ENCODE measurements around the gene PERCC1.

The PERCC1 gene

GRCh38 chr16:1398826-1399581 lies 31.9 kb upstream of the PERCC1 start:
- H3K9ac ChIP-seq, result no peak overlapping the region
- TF ChIP-seq, protein P1, sequence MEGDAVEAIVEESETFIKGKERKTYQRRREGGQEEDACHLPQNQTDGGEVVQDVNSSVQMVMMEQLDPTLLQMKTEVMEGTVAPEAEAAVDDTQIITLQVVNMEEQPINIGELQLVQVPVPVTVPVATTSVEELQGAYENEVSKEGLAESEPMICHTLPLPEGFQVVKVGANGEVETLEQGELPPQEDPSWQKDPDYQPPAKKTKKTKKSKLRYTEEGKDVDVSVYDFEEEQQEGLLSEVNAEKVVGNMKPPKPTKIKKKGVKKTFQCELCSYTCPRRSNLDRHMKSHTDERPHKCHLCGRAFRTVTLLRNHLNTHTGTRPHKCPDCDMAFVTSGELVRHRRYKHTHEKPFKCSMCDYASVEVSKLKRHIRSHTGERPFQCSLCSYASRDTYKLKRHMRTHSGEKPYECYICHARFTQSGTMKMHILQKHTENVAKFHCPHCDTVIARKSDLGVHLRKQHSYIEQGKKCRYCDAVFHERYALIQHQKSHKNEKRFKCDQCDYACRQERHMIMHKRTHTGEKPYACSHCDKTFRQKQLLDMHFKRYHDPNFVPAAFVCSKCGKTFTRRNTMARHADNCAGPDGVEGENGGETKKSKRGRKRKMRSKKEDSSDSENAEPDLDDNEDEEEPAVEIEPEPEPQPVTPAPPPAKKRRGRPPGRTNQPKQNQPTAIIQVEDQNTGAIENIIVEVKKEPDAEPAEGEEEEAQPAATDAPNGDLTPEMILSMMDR (IDR thresholded peaks at IDR 0.05), result no peak
- H3K27me3 ChIP-seq (ENCODE audit: control insufficient read depth, insufficient read depth, low read length), result no peaks in the 10 kb centered on the region
- no peak overlapping the region for H3K4me3 ChIP-seq (ENCODE audit: low read depth, low read length)
- H3K36me3 ChIP-seq (ENCODE audit: control insufficient read depth, insufficient read depth, low read length), result no peaks in the 10 kb centered on the region
- H3K79me2 ChIP-seq, result peaks cover 8% of the 10 kb centered on the region
- H2AFZ ChIP-seq, result no peak overlapping the region
- no peak overlapping the region for H3K27ac ChIP-seq
- H3K4me2 ChIP-seq (ENCODE audit: low read length), result no peak overlapping the region
- H3K4me1 ChIP-seq, result no peaks in the 10 kb centered on the region
- no peaks in the 10 kb centered on the region for H3K9me3 ChIP-seq (ENCODE audit: control insufficient read depth, low read length)

DNA sequence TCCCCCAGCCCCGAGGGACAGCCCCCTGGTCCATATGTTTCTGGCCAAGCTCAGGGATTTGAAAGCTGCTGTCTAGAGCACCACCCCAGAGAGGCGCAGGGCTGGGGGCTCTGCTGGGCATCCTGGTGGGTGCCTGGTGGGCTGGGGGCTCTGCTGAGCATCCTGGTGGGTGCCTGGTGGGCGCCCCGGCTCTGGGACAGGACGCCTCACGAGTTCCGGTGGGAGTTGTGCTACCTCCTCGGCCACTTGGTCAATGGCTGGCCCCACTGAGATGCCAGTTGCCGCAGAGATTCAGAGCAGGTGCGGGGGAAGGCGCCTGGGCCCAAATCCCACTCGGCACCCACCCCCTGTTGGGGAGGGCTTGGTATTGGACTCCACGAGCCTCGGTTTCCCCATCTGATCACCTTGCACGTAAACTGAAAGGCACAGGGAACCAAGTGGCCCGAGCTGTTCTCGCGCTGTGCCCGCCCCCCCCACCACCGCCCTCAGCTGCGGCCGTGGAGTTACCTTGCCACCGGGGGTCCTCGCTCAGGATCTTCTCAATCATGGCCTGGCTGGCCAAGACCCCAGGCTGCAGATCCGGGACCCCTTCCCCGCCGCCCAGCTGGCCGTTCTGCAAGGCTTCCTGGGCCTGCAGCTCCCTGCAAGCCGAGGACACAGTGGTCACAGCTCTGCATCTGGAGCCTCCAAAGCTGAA lies 29.7 kb upstream of the PERCC1 start:
- H3K9me3 ChIP-seq (ENCODE audit: control insufficient read depth, low read length), result no peaks in the 10 kb centered on the region
- H3K9ac ChIP-seq, result no peak overlapping the region
- H3K4me3 ChIP-seq (ENCODE audit: low read depth, low read length), result no peak overlapping the region
- peaks cover 9% of the 10 kb centered on the region for H3K79me2 ChIP-seq
- no peaks in the 10 kb centered on the region for H3K27me3 ChIP-seq (ENCODE audit: control insufficient read depth, insufficient read depth, low read length)
- no peak overlapping the region for H3K27ac ChIP-seq
- H3K4me1 ChIP-seq, result no peaks in the 10 kb centered on the region
- H3K36me3 ChIP-seq (ENCODE audit: control insufficient read depth, insufficient read depth, low read length), result no peaks in the 10 kb centered on the region
- no peak overlapping the region for H2AFZ ChIP-seq
- TF ChIP-seq, protein P1 (IDR thresholded peaks at IDR 0.05), result no peak
- no peak overlapping the region for H3K4me2 ChIP-seq (ENCODE audit: low read length)

DNA sequence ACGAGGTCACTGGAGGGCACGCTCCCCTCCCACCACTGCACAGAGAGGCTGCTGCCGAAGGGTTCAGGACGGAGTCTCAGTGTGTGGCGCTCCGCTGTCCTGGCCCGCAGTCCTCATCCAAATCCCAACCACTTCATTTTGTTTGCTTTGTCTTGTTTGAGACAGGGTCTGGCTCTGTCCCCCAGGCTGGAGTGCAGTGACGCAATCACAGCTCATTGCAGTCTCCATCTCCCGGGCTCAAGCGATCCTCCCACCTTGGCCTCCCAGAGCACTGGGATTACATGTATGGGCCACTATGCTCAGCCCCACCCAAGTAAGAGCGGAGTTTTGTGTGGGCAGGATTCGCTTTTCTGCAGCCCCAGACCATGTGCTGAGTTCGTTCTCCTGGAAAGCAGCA lies 29.1 kb upstream of the PERCC1 start:
- H3K27me3 ChIP-seq (ENCODE audit: control insufficient read depth, insufficient read depth, low read length), result no peaks in the 10 kb centered on the region
- H3K27ac ChIP-seq, result no peak overlapping the region
- no peaks in the 10 kb centered on the region for H3K9me3 ChIP-seq (ENCODE audit: control insufficient read depth, low read length)
- TF ChIP-seq, protein P1 (IDR thresholded peaks at IDR 0.05), result no peak
- H3K36me3 ChIP-seq (ENCODE audit: control insufficient read depth, insufficient read depth, low read length), result no peaks in the 10 kb centered on the region
- H3K9ac ChIP-seq, result no peak overlapping the region
- no peak overlapping the region for H3K4me3 ChIP-seq (ENCODE audit: low read depth, low read length)
- H2AFZ ChIP-seq, result no peak overlapping the region
- no peak overlapping the region for H3K4me2 ChIP-seq (ENCODE audit: low read length)
- no peaks in the 10 kb centered on the region for H3K4me1 ChIP-seq
- peaks cover 14% of the 10 kb centered on the region for H3K79me2 ChIP-seq

DNA sequence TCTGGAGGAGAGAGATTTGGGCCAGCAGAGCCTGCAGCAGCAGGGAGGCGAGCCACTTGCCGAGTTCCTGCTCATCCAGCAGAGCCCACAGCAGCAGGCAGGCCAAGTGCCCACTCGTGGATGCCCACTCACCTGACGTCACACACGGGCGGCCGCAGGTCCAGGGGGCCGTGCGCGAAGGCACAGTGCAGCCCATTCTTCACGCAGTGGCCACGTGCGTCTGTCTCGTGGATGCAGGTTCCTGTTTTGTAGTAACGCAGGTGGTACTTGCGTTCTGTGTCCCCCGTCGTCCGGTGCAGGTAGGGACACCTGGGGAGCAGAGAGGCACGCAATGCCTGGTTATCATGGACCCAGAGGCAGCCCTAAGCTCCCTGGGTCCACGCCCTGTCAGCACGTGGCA lies 27.8 kb upstream of the PERCC1 start:
- H3K27me3 ChIP-seq (ENCODE audit: control insufficient read depth, insufficient read depth, low read length), result no peaks in the 10 kb centered on the region
- H3K9me3 ChIP-seq (ENCODE audit: control insufficient read depth, low read length), result no peaks in the 10 kb centered on the region
- H3K4me2 ChIP-seq (ENCODE audit: low read length), result no peak overlapping the region
- peaks cover 15% of the 10 kb centered on the region for H3K79me2 ChIP-seq
- H2AFZ ChIP-seq, result no peak overlapping the region
- H3K9ac ChIP-seq, result no peak overlapping the region
- TF ChIP-seq, protein P1 (IDR thresholded peaks at IDR 0.05), result no peak
- no peaks in the 10 kb centered on the region for H3K36me3 ChIP-seq (ENCODE audit: control insufficient read depth, insufficient read depth, low read length)
- no peak overlapping the region for H3K27ac ChIP-seq
- H3K4me1 ChIP-seq, result no peaks in the 10 kb centered on the region
- no peak overlapping the region for H3K4me3 ChIP-seq (ENCODE audit: low read depth, low read length)

Measured in parathyroid adenoma (tissue), 2 donors.